Uterus (tissue), 2 donors: ENCODE measurements around the gene PNMA8C.

Experiments
- CTCF ChIP-seq, 4 experiments: fragments of 200-600 bp in 2 of 4; fragments of 450-650 bp in 2 of 4; sonication (generic) in 2 of 4; IDR thresholded peaks; one replicate each; pipeline ENCODE4 v1.5.1; 2016 to 2019; ENCODE audit warnings: antibody characterized with exemption in 4 of 4, mild to moderate bottlenecking in 2 of 4, moderate library complexity in 1 of 4
- POLR2A ChIP-seq, 2 donors: fragments of 450-650 bp; IDR thresholded peaks; one replicate each; pipeline ENCODE4 v1.6.1; 2016; ENCODE audit warnings: antibody characterized with exemption in 2 of 2, mild to moderate bottlenecking in 1 of 2, moderate library complexity in 1 of 2

DNA sequence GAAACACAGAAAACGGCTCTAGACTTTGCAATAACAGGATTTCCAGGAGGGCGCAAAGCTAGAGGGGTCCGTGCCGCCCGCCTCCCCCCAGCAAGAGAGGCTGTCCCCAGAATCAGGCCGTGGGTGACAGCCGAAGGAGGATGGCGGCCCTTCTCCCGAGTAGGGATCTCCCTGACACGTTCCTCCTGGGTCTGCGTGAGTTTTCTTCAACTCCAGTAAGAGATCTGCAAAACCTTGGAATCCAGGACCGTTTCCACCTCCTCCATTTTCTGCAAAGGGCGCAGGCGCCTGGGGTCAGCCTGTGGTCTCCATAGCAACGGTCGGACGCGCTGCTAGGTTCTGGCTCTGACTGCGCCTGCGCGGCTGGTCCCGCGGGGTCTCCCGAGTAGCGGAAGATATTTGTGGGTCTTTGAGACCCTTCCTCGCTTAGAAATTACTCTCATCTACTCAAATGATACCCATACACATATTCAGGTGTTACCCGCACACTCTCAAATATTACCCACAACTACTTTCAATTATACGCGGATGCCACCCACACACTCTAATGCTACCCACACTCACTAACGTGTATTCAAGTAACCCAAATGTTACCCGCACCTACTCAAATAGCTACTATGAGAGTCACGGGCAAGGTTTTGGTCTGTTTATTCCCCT lies 2.1 kb downstream of the PNMA8C start:
- no peak for TF ChIP-seq CTCF (IDR thresholded peaks at IDR 0.05)
- TF ChIP-seq POLR2A (IDR thresholded peaks at IDR 0.05): no peak
